SK-N-SH (cell line): ENCODE results near the gene IFI27L1.

Experiments
- GATA2 ChIP-seq: sonication (generic); formaldehyde crosslinking; IDR thresholded peaks from 2 replicates; pipeline ENCODE4 v1.5.0; 2020; ENCODE audit warnings: mild to moderate bottlenecking, missing genetic modification reagents
- RAD21 ChIP-seq: IDR thresholded peaks from 2 replicates; pipeline ENCODE4 v1.6.1; 2012; ENCODE audit warnings: mild to moderate bottlenecking, low read length
- RFX5 ChIP-seq: IDR thresholded peaks from 2 replicates; pipeline ENCODE4 v1.6.1; 2012; ENCODE audit warnings: mild to moderate bottlenecking, improper control_type of control experiment, low read length
- RXRA ChIP-seq: IDR thresholded peaks from 2 replicates; pipeline ENCODE4 v1.4.0; 2012; ENCODE audit warnings: low read depth, mild to moderate bottlenecking, borderline replicate concordance
- TAF1 ChIP-seq: IDR thresholded peaks from 2 replicates; pipeline ENCODE4 v1.6.1; 2012; ENCODE audit warnings: low read depth, mild to moderate bottlenecking, low read length, moderate library complexity, borderline replicate concordance
- TCF12 ChIP-seq: IDR thresholded peaks from 2 replicates; pipeline ENCODE4 v1.4.0; 2012
- TF ChIP-seq, protein P1 (sequence below): fragments of 200-600 bp; sonication (generic); IDR thresholded peaks from 2 replicates; pipeline ENCODE4 v1.6.1; 2017; ENCODE audit warnings: antibody characterized with exemption, mild to moderate bottlenecking, moderate library complexity
- TF ChIP-seq, protein P2 (sequence below): IDR thresholded peaks from 2 replicates; pipeline ENCODE4 v1.4.0; 2012; ENCODE audit warnings: low read depth
- TF ChIP-seq, protein P3 (sequence below): fragments of 150-350 bp; IDR thresholded peaks from 2 replicates; pipeline ENCODE4 v1.6.1; 2017; ENCODE audit warnings: antibody characterized with exemption, low read length, low read depth, borderline replicate concordance

DNA sequence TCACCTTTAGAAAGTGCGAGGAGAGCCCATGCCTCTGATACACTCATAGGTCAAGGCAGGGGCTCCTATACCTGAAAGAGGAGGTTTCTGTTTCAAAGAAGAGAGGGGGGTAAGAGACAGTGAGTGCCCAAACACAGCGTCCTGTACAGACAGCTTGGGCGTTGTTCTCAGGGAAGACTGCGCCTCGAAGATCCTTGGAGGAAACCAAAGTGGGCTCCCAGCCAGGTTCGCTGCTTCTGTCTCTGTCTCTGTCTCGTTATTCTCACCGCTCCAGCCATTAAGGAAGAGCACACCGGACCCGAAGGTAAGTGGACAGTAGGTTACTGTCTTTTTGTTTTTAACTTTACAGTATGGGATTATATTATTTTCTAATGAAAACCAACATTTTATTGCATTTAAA, 23.6 kb downstream of the IFI27L1 start:
- TF ChIP-seq, protein P1, sequence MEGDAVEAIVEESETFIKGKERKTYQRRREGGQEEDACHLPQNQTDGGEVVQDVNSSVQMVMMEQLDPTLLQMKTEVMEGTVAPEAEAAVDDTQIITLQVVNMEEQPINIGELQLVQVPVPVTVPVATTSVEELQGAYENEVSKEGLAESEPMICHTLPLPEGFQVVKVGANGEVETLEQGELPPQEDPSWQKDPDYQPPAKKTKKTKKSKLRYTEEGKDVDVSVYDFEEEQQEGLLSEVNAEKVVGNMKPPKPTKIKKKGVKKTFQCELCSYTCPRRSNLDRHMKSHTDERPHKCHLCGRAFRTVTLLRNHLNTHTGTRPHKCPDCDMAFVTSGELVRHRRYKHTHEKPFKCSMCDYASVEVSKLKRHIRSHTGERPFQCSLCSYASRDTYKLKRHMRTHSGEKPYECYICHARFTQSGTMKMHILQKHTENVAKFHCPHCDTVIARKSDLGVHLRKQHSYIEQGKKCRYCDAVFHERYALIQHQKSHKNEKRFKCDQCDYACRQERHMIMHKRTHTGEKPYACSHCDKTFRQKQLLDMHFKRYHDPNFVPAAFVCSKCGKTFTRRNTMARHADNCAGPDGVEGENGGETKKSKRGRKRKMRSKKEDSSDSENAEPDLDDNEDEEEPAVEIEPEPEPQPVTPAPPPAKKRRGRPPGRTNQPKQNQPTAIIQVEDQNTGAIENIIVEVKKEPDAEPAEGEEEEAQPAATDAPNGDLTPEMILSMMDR, result no peak
- TF ChIP-seq TCF12 (no peak), RXRA (no peak), TAF1 (no peak), RAD21 (no peak), GATA2 (CRISPR knock-in tag) (no peak), RFX5 (no peak)
- TF ChIP-seq, protein P2, sequence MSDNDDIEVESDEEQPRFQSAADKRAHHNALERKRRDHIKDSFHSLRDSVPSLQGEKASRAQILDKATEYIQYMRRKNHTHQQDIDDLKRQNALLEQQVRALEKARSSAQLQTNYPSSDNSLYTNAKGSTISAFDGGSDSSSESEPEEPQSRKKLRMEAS, result no peak
- TF ChIP-seq, protein P3, sequence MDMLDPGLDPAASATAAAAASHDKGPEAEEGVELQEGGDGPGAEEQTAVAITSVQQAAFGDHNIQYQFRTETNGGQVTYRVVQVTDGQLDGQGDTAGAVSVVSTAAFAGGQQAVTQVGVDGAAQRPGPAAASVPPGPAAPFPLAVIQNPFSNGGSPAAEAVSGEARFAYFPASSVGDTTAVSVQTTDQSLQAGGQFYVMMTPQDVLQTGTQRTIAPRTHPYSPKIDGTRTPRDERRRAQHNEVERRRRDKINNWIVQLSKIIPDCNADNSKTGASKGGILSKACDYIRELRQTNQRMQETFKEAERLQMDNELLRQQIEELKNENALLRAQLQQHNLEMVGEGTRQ, result no peak
